HUES6 (cell line): Measurements from ENCODE around the gene DGKD.

ENCODE experiments used
- H3K27ac ChIP-seq: 2 replicates; pipeline ENCODE4 v1.7.0; 2013; ENCODE audit warnings: low read depth, mild to moderate bottlenecking, low read length, inconsistent platforms
- H3K27me3 ChIP-seq: 2 replicates; pipeline ENCODE4 v1.6.1; 2013; ENCODE audit warnings: low read length; ENCODE audit not compliant: control insufficient read depth, insufficient read depth
- H3K36me3 ChIP-seq: 2 replicates; pipeline ENCODE4 v1.6.1; 2013; ENCODE audit warnings: low read length; ENCODE audit not compliant: control insufficient read depth, insufficient read depth
- H3K4me1 ChIP-seq: 2 replicates; pipeline ENCODE4 v1.6.1; 2013; ENCODE audit warnings: low read length; ENCODE audit not compliant: control insufficient read depth, insufficient read depth
- H3K4me3 ChIP-seq: 2 replicates; pipeline ENCODE4 v1.5.1; 2013; ENCODE audit warnings: low read depth, low read length
- H3K9ac ChIP-seq: one replicate; pipeline ENCODE4 v1.6.1; 2013; ENCODE audit warnings: mild to moderate bottlenecking, low read length
- H3K9me3 ChIP-seq: 2 replicates; pipeline ENCODE4 v1.6.1; 2013; ENCODE audit warnings: low read depth, low read length; ENCODE audit not compliant: control insufficient read depth, insufficient read depth

DGKD gene

GRCh38 chr2:233495503-233496496 is 141.5 kb downstream of the DGKD start:
- no peak overlapping the region for H3K27ac ChIP-seq
- H3K4me1 ChIP-seq: no peaks in the 10 kb centered on the region
- no peak overlapping the region for H3K9ac ChIP-seq
- H3K36me3 ChIP-seq: peaks cover 3% of the 10 kb centered on the region
- no peaks in the 10 kb centered on the region for H3K9me3 ChIP-seq
- H3K4me3 ChIP-seq: no peak overlapping the region
- no peaks in the 10 kb centered on the region for H3K27me3 ChIP-seq

- no peak overlapping the region for H3K9ac ChIP-seq
- no peaks in the 10 kb centered on the region for H3K27me3 ChIP-seq
- H3K4me3 ChIP-seq: no peak overlapping the region
- no peak overlapping the region for H3K27ac ChIP-seq
- no peaks in the 10 kb centered on the region; the same call in 1 of the 2 replicates for H3K36me3 ChIP-seq
- H3K4me1 ChIP-seq: no peaks in the 10 kb centered on the region
- H3K9me3 ChIP-seq: no peaks in the 10 kb centered on the region
Measured at GRCh38 chr2:233497692-233498091, 143.4 kb downstream of the DGKD start.

- H3K4me3 ChIP-seq: no peak overlapping the region
- no peaks in the 10 kb centered on the region for H3K4me1 ChIP-seq
- no peaks in the 10 kb centered on the region for H3K27me3 ChIP-seq
- no peaks in the 10 kb centered on the region for H3K9me3 ChIP-seq
- H3K36me3 ChIP-seq: no peaks in the 10 kb centered on the region; the same call in 1 of the 2 replicates
- H3K9ac ChIP-seq: no peak overlapping the region
- H3K27ac ChIP-seq: no peak overlapping the region
Measured at GRCh38 chr2:233498126-233498525, 143.8 kb downstream of the DGKD start.

- Histone ChIP-seq H3K4me3 (no peak overlapping the region), H3K9ac (no peak overlapping the region), H3K4me1 (no peaks in the 10 kb centered on the region), H3K9me3 (peaks cover 3% of the 10 kb centered on the region; the same call in 1 of the 2 replicates), H3K36me3 (no peaks in the 10 kb centered on the region; the same call in 1 of the 2 replicates), H3K27me3 (no peaks in the 10 kb centered on the region), H3K27ac (no peak overlapping the region)
Measured at GRCh38 chr2:233499928-233500327, 145.6 kb downstream of the DGKD start.

- no peaks in the 10 kb centered on the region for H3K27me3 ChIP-seq
- H3K9me3 ChIP-seq: peaks cover 3% of the 10 kb centered on the region; the same call in 1 of the 2 replicates
- H3K9ac ChIP-seq: no peak overlapping the region
- no peaks in the 10 kb centered on the region for H3K36me3 ChIP-seq
- H3K4me1 ChIP-seq: no peaks in the 10 kb centered on the region
- H3K4me3 ChIP-seq: no peak overlapping the region
- no peak overlapping the region for H3K27ac ChIP-seq
Measured at GRCh38 chr2:233501198-233502076, 147.1 kb downstream of the DGKD start.

GRCh38 chr2:233503481-233503880 is 149.2 kb downstream of the DGKD start:
- no peak overlapping the region for H3K4me3 ChIP-seq
- no peaks in the 10 kb centered on the region for H3K4me1 ChIP-seq
- H3K9me3 ChIP-seq: peaks cover 3% of the 10 kb centered on the region; the same call in 1 of the 2 replicates
- H3K36me3 ChIP-seq: no peaks in the 10 kb centered on the region
- no peaks in the 10 kb centered on the region for H3K27me3 ChIP-seq
- no peak overlapping the region for H3K27ac ChIP-seq
- no peak overlapping the region for H3K9ac ChIP-seq

- H3K27me3 ChIP-seq: no peaks in the 10 kb centered on the region
- H3K9ac ChIP-seq: no peak overlapping the region
- H3K4me3 ChIP-seq: no peak overlapping the region
- no peak overlapping the region for H3K27ac ChIP-seq
- no peaks in the 10 kb centered on the region for H3K36me3 ChIP-seq
- no peaks in the 10 kb centered on the region for H3K4me1 ChIP-seq
- peaks cover 3% of the 10 kb centered on the region; the same call in 1 of the 2 replicates for H3K9me3 ChIP-seq
Measured at GRCh38 chr2:233503947-233504637, 149.8 kb downstream of the DGKD start.

GRCh38 chr2:233513953-233514655 is 159.8 kb downstream of the DGKD start:
- H3K27ac ChIP-seq: no peak overlapping the region
- H3K36me3 ChIP-seq: no peaks in the 10 kb centered on the region
- no peak overlapping the region for H3K4me3 ChIP-seq
- H3K9me3 ChIP-seq: no peaks in the 10 kb centered on the region
- H3K9ac ChIP-seq: no peak overlapping the region
- no peaks in the 10 kb centered on the region for H3K27me3 ChIP-seq
- no peaks in the 10 kb centered on the region for H3K4me1 ChIP-seq

GRCh38 chr2:233519787-233520611 is 165.7 kb downstream of the DGKD start:
- no peak overlapping the region for H3K4me3 ChIP-seq
- no peaks in the 10 kb centered on the region for H3K27me3 ChIP-seq
- H3K4me1 ChIP-seq: no peaks in the 10 kb centered on the region
- H3K36me3 ChIP-seq: no peaks in the 10 kb centered on the region
- H3K9me3 ChIP-seq: no peaks in the 10 kb centered on the region
- no peak overlapping the region for H3K9ac ChIP-seq
- H3K27ac ChIP-seq: no peak overlapping the region
